ENCODE measurements around the gene GPR162. TPM values are rescaled to one million over a fixed set of nuclear protein-coding genes. Genes with fewer than 3 reads are reported as not detected.

GPR162 gene
- total RNA-seq, 2 experiments from 2014 or later: not detected

- no peaks in the 10 kb centered on the region for H3K9me2 ChIP-seq (ENCODE audit: insufficient read depth, low read length)
- H3K36me3 ChIP-seq (ENCODE audit: insufficient read depth, low read length): no peaks in the 10 kb centered on the region
- no peaks in the 10 kb centered on the region for H3K79me2 ChIP-seq (ENCODE audit: insufficient read depth, low read depth, low read length)
- DNase-seq (ENCODE audit: low spot score): no peak
- no TSS peak for BruUV-seq (replicated peaks)
- H2AFZ ChIP-seq (ENCODE audit: low read length): no peak overlapping the region
- no peak overlapping the region for H3K4me3 ChIP-seq (ENCODE audit: low read depth, low read length, poor library complexity, severe bottlenecking)
- ChIA-PET CTCF (ENCODE audit: unreplicated experiment) (interaction anchor here (0.6 kb wide), 1 partner anchor 134 kb away, joined by 6 read pairs; the partner anchor contains the start of gene ZNF384), POLR2A (interaction anchor here (1.1 kb wide), 1 partner anchor 9 kb away, joined by 5 read pairs; no protein-coding TSS in a partner anchor)
- no peaks in the 10 kb centered on the region for H4K20me1 ChIP-seq (ENCODE audit: insufficient read depth, low read length)
- TF ChIP-seq CTCF (conservative IDR thresholded peaks at IDR 0.05; ENCODE audit: low read length) (no peak), EZH2phosphoT487 (IDR thresholded peaks at IDR 0.05; ENCODE audit: borderline replicate concordance, low read depth, low read length) (no peak)
- H3K9me3 ChIP-seq (ENCODE audit: low read length): no peaks in the 10 kb centered on the region
- H3K27ac ChIP-seq (ENCODE audit: low read depth, low read length, poor library complexity, severe bottlenecking): no peak overlapping the region
- no peak overlapping the region for H3K4me2 ChIP-seq (ENCODE audit: low read length)
- peaks cover 18% of the 10 kb centered on the region for H3K4me1 ChIP-seq (ENCODE audit: insufficient read depth, low read length, poor library complexity, severe bottlenecking)
- intact Hi-C loops (cut with micrococcal nuclease; ENCODE audit: unreplicated experiment): no loop called here
These were observed 1.8 kb downstream of the GPR162 start for GRCh38 chr12:6823182-6824084.

DNA sequence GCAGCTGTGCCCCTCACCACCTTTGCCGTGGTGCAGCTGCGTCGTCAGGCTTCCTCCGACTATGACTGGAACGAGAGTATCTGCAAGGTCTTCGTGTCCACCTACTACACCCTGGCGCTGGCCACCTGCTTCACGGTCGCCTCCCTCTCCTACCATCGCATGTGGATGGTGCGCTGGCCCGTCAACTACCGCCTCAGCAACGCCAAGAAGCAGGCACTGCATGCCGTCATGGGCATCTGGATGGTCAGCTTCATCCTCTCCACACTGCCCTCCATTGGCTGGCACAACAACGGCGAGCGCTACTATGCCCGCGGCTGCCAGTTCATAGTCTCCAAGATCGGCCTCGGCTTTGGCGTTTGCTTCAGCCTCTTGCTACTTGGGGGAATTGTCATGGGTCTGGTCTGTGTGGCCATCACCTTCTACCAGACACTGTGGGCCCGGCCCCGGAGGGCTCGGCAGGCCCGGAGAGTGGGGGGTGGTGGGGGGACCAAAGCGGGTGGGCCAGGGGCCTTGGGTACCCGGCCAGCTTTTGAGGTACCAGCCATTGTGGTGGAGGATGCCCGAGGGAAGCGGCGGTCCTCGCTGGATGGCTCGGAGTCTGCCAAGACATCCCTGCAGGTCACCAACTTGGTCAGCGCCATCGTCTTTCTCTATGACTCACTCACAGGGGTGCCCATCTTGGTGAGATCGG lies 2.6 kb downstream of the GPR162 start:
- DNase-seq (ENCODE audit: low spot score): no peak
- no peaks in the 10 kb centered on the region for H3K9me3 ChIP-seq (ENCODE audit: low read length)
- CTCF ChIA-PET (ENCODE audit: unreplicated experiment): interaction anchor here (0.6 kb wide), 1 partner anchor 135 kb away, joined by 10 read pairs; the partner anchor contains the start of gene ZNF384
- H3K4me2 ChIP-seq (ENCODE audit: low read length): no peak overlapping the region
- H3K79me2 ChIP-seq (ENCODE audit: insufficient read depth, low read depth, low read length): no peaks in the 10 kb centered on the region
- no peaks in the 10 kb centered on the region for H4K20me1 ChIP-seq (ENCODE audit: insufficient read depth, low read length)
- H3K9me2 ChIP-seq (ENCODE audit: insufficient read depth, low read length): no peaks in the 10 kb centered on the region
- no peaks in the 10 kb centered on the region for H3K36me3 ChIP-seq (ENCODE audit: insufficient read depth, low read length)
- peaks cover 25% of the 10 kb centered on the region for H3K4me1 ChIP-seq (ENCODE audit: insufficient read depth, low read length, poor library complexity, severe bottlenecking)
- H2AFZ ChIP-seq (ENCODE audit: low read length): no peak overlapping the region
- no peak overlapping the region for H3K4me3 ChIP-seq (ENCODE audit: low read depth, low read length, poor library complexity, severe bottlenecking)
- TF ChIP-seq CTCF (conservative IDR thresholded peaks at IDR 0.05; ENCODE audit: low read length): no peak
- no peak for TF ChIP-seq EZH2phosphoT487 (IDR thresholded peaks at IDR 0.05; ENCODE audit: borderline replicate concordance, low read depth, low read length)
- no peak overlapping the region for H3K27ac ChIP-seq (ENCODE audit: low read depth, low read length, poor library complexity, severe bottlenecking)
- intact Hi-C loops (cut with micrococcal nuclease; ENCODE audit: unreplicated experiment): no loop called here
- POLR2A ChIA-PET: no interaction called here
- BruUV-seq (replicated peaks): no TSS peak
